K562 treated with DMSO at 1 percent for 4 hours (cell line): ENCODE data around the gene OPN1LW. TPM values are rescaled to one million over a fixed set of nuclear protein-coding genes. Genes with fewer than 3 reads are reported as not detected.

Experiments
- total RNA-seq: library from RNA; unstranded; fragments of 300-600 nt; gene quantifications from 2 replicates; pipeline ENCODE4 v1.2.3, GENCODE V29; 2022; ENCODE audit not compliant: insufficient read depth

OPN1LW gene
- total RNA-seq = not detected in 2 replicates

GRCh38 chrX:154144010-154144409 is at the start of gene OPN1LW:
Gene OPN1LW (plus strand): TSS chrX:154144243. CDS start chrX:154144284, 41 bp downstream.

GRCh38 chrX:154097589-154098541 is 46.2 kb upstream of the OPN1LW start, which contains the start of gene MECP2:
Gene MECP2 (minus strand): TSS chrX:154097717.

GRCh38 chrX:154182296-154182695 is 38.3 kb downstream of the OPN1LW start, which contains the start of gene OPN1MW:
Gene OPN1MW (plus strand): TSS chrX:154182596. CDS start chrX:154182678, 82 bp downstream.

Other genes with a start within 250 kb of the OPN1LW start
- 1.2 TPM in 1 of 2 replicates, not detected in the other for gene AVPR2, start 239.6 kb upstream of the OPN1LW start, total RNA-seq
- gene ARHGAP4, start 218.0 kb upstream of the OPN1LW start, total RNA-seq = 149 and 176 TPM in 2 replicates
- gene NAA10, start 209.2 kb upstream of the OPN1LW start, total RNA-seq = 124 and 134 TPM in 2 replicates
- gene RENBP, start 199.6 kb upstream of the OPN1LW start, total RNA-seq = 46.8 and 64.1 TPM in 2 replicates
- gene HCFC1, start 172.4 kb upstream of the OPN1LW start, total RNA-seq = 42.3 and 61.1 TPM in 2 replicates
- gene TMEM187, start 171.5 kb upstream of the OPN1LW start, total RNA-seq = 9.9 and 12.7 TPM in 2 replicates
- gene IRAK1, start 124.3 kb upstream of the OPN1LW start, total RNA-seq = 197 and 199 TPM in 2 replicates
- gene MECP2, start 46.5 kb upstream of the OPN1LW start, total RNA-seq = 30.0 and 30.4 TPM in 2 replicates
- gene OPN1MW, start 38.4 kb downstream of the OPN1LW start, total RNA-seq = not detected in 2 replicates
- gene OPN1MW2, start 75.5 kb downstream of the OPN1LW start, total RNA-seq = not detected in 2 replicates
- not detected in 2 replicates for gene OPN1MW3, start 113.3 kb downstream of the OPN1LW start, total RNA-seq
- not detected in 2 replicates for gene TEX28, start 150.9 kb downstream of the OPN1LW start, total RNA-seq
- 1.2 and 2.2 TPM in 2 replicates for gene TKTL1, start 151.6 kb downstream of the OPN1LW start, total RNA-seq
- gene FLNA, start 230.4 kb downstream of the OPN1LW start, total RNA-seq = 626 and 661 TPM in 2 replicates
- 102 and 119 TPM in 2 replicates for gene EMD, start 235.1 kb downstream of the OPN1LW start, total RNA-seq